LoVo (cell line): ENCODE results near the gene TSC22D4.
A peak's percentile ranks its signal among the peaks of the same experiment; 100 is the strongest.
"Not testable (repeated sequence)": the region's sequence is repeated elsewhere in the genome, so short reads cannot be mapped to it uniquely, and the experiment has no call there.

Experiments
- DNase-seq: peaks from one replicate; pipeline ENCODE4 v3.0.0-alpha.2; 2016; ENCODE audit warnings: low spot score

TSC22D4 gene

DNA sequence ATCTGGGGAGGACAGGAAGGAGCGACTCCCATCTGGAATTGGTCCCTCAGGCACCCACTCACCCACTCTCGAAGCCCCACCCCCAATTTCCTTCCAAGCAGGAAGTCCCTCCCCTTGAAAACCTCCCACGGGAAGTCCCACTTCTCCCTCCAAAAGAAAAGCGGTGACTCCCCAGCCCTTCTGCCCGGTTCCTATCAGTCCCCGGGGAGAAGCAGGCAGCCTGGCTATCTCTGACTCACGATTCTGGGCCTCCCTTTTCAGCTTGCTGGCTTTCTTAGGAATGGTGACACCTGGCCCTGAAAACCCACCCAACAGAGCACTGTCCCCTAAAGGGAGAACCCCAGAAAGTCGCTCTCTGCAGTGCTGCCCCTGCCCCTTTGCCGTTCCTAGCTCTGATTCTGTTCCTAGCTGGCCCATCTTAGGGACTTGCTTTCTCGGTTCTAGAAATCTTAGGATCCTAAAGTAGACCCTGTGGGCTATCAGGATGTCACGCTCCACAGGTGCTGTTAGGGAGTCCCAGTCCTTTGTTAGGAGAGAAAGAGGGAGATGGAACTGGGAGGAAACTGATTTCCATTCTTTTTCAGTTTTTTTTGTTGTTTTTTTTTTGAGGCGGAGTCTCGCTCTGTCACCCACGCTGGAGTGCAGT lies 6.0 kb downstream of the TSC22D4 start:
- DNase-seq = peak; percentile 39

GRCh38 chr7:100472121-100472851 lies 6.7 kb downstream of the TSC22D4 start:
- DNase-seq = peak; percentile 34

GRCh38 chr7:100471021-100471420 lies 8.0 kb downstream of the TSC22D4 start:
- no peak for DNase-seq

DNA sequence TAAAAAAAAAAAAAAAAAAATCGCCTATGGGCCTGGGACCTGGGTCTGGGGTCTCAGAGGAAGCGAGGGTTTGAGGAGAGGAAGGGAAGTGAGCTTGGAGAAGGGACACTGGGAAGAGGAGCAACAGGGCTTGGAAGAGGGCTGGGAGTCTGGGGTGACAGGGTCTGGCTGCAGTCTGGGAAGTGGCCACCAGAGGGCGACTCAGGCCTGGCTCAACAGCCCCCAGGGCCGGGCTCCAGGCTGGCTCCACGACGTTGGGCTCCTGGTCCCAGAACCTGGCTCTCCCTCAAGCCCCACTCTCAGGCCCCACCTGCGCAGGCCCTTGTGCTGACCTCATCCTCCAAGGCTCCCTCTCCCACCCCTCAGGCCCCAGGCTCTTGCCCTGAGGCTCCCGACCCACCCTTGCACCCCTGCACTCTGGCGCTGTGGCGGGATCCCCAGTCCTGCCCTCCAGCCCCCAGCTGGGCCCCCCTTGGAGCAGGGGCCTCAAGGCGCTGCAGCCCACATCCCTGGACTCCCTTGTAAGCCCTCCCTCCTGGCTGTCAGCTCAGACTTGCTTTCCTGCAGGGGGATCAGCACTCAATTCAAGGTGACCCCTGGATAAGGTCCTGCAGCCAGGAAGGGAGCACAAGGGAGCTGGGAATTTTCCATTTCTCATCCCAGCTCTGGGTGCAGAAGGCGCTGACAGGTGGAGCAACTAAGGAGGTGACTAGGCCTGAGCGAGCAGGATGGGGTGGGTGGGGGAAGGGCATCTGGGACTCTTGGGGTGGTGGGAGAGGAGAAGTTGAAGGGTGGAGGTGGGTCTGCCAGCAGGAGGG lies 9.6 kb downstream of the TSC22D4 start:
- DNase-seq = peak; percentile 83

GRCh38 chr7:100467638-100468373 lies 11.2 kb downstream of the TSC22D4 start:
- no peak for DNase-seq

DNA sequence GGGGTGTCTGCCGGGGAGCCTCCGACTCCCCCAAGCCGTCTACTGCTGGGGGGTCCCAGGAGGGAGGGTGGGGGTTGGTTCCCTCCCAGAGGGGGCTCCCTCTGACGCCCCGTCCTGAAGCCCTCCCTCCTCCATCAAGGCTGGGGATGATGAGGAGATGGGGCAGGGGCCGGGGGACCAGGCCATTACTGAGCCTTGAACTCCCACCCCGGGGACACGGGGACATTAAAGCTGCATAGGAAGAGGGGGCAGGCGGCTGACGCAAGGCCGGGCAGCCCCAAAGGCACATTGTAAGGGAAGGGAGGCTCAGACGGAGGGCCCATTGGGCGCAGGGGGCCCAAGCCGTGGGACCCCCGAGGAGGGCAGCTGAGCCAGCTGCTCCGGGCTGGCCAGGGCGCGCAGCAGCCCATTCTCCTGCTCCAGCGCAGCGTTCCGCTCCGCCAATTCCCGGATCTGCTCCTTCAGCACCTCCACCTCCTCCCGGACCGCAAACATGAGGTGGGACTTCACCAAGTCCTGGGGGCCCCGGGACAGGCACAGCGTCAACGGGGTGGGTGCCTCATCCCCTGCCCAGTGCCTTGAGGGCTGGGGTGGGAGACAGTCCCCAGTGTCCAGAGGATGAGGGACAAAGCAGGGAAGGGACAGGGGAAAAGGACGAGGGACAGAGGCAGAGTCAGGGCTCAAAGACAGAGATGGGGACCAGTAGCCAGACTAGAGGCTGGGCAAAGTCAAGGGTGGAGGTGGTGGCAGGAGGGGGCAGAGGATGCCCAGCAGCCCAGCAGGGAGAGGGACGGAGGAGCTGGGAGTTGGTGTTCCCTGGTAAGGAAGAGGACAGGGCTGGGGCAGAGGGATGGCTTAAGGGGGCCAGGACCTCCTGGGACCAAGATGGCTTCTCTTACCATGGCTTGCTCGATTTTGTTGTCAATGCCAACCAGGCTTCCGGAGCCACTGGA lies 12.1 kb downstream of the TSC22D4 start:
- no peak for DNase-seq

DNA sequence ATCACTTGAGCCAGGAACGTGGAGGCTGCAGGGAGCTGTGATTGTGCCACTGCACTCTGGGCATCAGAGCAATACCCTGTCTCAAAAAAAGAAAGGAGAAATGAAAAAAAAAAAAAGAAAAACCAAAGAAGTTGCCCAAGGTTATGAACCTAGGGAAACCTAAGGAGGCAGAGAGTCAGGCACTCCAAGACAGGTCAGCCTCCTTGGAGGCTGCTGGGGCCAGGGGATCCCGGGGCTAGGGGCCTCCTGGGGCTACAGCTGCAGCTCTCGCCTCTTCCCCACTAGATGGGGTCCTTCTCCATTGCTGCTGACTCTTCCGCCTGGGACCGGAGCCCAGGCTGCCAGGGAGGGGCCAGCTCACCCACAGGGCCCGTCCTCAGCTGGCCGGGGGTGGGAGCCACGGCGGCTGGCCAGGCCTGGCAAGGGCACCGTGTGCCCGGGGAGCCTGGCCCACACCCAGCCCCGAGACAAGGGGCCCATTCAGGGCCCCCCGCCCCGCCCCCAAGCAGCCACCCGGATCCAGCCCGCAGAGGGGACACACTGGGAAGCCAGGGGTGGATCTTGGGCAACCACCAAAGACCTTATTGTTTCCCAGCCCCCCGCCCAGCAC lies 13.2 kb downstream of the TSC22D4 start:
- DNase-seq = no peak

DNA sequence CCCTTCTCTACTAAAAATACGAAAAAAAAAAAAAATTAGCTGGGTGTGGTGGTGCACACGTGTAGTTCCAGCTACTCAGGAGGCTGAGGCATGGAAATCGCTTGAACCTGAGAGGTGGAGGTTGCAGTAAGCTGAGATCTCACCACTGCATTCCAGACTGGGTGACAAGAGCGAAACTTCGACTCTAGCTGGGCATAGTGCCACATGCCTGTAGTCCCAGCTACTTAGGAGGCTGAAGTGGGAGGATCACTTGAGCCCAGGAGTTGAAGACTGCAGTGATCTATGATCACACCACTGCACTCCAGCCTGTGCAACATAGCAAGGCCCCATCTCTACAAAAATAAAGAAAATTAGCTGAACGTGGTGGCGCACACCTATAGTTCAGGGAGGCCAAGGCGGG lies 13.7 kb downstream of the TSC22D4 start:
- no peak for DNase-seq

- DNase-seq = no peak
Observed at GRCh38 chr7:100464791-100465190, 14.2 kb downstream of the TSC22D4 start.

- no peak for DNase-seq
Observed at GRCh38 chr7:100464210-100464660, 14.8 kb downstream of the TSC22D4 start, which contains the start of gene SPACDR. Gene SPACDR (minus strand): TSS chr7:100464260. CDS start chr7:100464025, 235 bp downstream.

GRCh38 chr7:100457033-100457432 lies 22.0 kb downstream of the TSC22D4 start:
- no peak for DNase-seq

DNA sequence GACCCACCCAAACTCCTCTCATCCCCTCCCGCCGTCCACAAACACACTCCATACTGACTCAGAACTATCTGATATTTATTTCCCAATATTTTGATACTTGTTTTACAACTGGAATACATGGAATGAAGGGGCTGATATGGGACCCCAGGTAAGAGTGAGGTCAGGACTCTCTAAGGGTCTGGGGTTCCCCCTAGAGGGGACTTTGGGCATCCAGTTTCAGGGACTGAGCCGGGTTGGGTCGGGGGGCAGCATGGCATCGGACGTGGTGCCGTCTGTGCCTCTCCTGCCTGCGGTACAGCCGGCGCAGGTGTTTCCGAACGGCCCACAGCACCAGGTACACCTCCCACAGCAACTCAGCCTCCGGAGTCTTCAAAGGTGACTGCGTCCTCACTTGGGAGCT lies 22.5 kb downstream of the TSC22D4 start:
- DNase-seq = no peak

DNA sequence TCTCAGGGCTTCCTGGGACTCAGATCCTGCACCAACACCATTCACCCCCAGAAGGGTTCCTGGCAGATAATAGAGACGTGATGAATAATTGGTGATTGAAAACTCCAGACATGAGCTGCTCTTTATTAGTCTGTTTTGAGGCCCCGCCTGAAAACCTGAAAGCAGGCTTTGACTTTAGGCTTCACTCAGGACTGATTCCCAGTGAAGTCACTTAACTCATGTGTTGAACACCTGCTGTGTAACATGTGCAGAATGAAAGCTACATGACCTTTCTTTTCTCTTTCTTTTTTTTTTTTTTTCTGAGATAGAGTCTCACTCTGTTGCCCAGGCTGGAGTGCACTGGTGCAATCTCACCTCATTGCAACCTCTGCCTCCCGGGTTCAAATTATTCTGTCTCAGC lies 23.8 kb downstream of the TSC22D4 start:
- no peak for DNase-seq

DNA sequence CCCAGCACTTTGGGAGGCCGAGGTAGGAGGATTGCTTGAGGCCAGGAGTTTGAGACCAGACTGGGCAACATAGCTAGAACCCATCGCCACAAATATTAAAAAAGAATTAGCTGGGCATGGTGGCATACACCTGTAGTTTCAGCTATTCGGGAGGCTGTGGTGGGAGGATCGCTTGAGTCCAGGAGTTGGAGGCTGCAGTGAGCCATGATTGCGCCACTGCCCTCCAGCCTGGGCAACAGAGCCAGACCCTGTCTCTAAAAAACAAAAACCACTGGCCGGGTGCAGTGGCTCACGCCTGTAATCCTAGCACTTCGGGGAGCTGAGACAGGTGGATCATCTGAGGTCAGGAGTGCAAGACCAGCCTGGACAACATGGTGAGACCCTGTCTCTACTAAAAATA lies 25.2 kb downstream of the TSC22D4 start:
- DNase-seq = not testable (repeated sequence)

DNA sequence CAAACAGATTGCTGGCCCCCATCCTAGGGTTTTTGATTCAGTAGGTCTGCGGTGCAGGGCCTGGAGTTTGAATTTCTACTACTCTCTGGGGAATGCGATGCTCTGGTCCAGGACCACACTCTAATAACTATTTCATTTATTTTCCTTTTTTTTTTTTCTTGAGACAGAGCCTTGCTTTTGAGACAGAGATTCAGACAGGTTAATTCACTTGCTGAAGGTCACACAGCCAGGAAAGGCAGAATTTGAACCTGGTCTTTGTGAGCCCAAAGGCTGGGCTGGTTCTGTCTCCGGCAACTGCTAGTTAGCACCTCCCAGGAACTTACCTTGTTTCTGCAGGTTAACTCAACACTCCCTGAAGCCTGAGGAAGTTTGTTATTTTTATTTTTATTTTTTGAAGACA lies 26.5 kb downstream of the TSC22D4 start:
- DNase-seq = no peak

DNA sequence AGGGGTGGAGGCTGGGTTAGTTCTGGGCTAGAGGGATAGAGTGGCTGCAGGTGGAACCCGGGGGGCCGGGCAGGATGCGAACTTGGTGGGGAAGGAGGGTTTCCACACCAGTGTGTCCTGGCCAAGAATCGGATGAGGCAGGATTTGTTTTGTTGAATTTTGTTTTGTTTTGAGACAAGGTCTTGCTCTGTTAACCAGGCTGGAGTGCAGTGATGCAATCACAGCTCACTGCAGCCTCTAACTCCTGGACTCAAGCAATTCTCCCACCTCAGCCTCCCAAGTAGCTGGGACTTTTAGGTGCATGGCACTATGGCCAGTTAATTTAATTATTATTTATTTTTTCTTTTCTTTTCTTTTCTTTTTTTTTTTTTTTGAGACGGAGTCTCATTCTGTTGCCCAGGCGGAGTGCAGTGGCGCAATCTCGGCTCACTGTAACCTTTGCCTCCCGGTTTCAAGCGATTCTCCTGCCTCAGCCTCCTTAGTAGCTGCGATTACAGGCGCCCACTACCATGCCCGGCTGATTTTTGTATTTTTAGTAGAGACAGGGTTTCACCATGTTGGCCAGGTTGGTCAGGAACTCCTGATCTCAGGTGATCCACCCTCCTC lies 29.7 kb downstream of the TSC22D4 start:
- no peak for DNase-seq

DNA sequence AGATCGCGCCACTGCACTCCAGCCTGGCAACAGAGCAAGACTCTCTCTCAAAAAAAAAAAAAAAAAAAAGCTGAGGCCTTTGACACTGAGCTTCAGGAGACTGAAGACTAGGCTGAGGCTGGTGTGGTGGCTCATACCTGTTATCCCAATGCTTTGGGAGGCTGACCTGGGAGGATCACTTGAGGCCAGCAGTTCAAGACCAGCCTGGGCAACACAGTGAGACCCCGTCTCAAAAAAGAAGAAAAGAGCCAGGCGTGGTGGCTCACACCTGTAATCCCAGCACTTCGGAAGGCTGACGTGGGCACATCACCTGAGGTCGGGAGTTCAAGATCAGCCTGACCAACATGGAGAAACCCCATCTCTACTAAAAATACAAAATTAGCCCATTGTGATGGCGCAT lies 31.7 kb downstream of the TSC22D4 start:
- DNase-seq = not testable (repeated sequence)

GRCh38 chr7:100446040-100446439 lies 33.0 kb downstream of the TSC22D4 start:
- no peak for DNase-seq

DNA sequence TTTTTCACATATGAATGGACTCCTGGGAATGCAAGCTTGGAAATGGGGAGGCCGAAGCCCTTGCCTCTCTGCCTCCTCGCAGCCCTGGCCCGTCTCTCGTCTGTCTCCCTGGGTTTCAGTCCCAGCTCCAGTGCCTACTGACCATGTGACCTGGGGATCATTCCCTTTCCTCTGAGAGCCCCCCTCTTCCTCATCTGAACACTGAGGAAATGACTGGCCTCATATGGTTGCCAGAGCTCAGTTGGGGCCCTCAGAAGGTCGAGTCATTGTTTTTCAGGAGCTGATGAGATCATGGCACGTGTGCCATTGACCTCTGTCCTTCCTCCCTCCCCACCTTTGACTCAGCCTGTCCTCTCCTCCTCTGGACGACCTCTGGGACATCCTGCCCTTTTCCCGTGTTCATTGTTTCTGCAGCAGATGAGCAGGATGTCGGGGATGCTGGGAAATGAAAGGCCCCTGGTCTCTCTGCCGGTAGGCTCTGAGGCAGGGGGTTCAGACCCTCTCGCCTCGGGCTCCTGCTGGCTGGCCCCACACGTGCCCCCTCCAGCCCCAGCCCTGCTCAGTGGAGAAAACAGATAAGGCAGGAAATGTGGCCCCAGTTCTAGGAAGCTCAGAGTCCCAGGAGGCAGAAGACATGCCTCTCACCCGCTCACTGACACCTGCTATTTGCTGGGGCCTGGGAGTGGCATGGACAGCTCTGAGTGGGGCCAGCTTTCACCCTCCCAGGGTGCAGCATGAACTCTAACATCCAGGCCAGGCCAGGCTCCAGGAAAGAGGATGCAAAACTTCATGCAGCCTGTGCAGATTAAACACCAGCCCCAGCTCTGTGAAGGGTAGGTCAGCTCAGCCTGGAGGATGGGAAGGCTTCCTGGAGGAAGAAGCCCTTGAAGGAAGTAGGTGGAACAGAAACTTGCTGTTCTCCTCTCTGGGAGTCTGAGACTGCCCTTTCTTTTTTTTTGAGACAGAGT lies 34.4 kb downstream of the TSC22D4 start:
- DNase-seq = peak; percentile 25
